NCI-H226 (cell line): Measurements from ENCODE around the gene STK17B.
A peak's percentile ranks its signal among the peaks of the same experiment; 100 is the strongest.
"Not testable (repeated sequence)": the region's sequence is repeated elsewhere in the genome, so short reads cannot be mapped to it uniquely, and the experiment has no call there.

Experiments used
- DNase-seq: peaks from one replicate; pipeline ENCODE4 v3.0.0-alpha.2; 2015

The STK17B gene

GRCh38 chr2:196171248-196171871 lies at the start of gene STK17B:
Gene STK17B, minus strand, starts transcription at chr2:196171578. Its CDS starts 8,195 bp downstream, at chr2:196163383.
- DNase-seq = peak; percentile 80

DNA sequence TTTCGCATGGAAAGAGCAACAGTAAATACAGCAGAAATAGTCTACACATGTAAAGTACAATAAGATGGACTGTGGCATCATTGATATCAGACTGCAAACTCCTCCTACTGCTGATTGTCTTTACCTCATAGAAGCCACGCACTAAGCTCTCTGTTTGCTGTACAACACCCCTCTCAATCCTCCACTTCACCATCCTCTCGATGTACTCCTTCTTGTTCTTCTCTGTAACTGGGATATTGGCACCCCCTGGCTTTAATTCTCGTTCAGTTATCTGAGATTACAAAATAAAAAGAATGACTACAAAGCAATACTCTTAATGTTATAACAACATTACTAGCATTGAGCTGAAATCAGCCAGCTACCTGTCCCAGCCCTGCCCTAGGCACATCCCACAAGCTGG lies 49.3 kb upstream of the STK17B start:
- DNase-seq = no peak

DNA sequence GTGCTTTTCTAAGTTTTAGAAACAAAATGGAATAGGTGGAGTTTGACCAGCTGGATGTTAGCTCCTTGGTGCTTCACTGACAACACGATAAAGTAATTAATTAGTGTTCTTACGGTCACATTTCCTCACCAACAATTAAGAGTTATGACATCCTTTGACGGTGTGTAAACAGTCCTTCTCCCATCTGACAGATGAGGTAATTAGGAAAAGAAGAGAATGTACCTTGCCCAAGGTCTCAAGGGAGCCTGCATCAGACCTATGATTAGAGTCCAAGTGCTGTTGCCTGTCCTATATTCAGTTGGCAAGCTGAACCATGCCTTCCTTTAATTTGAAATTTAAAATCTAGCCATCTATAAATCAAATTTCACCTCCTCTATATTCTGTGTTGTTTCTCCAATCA lies 48.3 kb upstream of the STK17B start:
- no peak for DNase-seq

- no peak for DNase-seq
Measured at GRCh38 chr2:196218106-196218505, 46.7 kb upstream of the STK17B start.

DNA sequence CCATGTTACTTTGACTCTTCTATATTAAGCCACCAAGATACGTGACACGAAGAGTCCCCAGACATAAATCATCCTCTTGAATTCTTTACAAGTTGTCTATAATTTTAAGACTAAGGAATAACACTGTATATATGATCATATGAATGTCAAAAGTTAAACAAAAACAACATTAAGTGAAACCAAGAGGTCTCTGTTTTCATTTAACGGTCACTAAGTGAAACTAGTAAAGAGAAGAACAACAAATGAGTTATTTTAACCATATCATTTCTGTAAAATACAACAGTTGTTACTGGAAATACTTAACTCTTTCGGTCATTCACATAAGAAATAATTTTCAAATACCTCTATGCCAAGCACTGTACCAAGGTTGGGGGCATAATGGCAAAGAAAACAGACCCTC lies 45.7 kb upstream of the STK17B start:
- no peak for DNase-seq

DNA sequence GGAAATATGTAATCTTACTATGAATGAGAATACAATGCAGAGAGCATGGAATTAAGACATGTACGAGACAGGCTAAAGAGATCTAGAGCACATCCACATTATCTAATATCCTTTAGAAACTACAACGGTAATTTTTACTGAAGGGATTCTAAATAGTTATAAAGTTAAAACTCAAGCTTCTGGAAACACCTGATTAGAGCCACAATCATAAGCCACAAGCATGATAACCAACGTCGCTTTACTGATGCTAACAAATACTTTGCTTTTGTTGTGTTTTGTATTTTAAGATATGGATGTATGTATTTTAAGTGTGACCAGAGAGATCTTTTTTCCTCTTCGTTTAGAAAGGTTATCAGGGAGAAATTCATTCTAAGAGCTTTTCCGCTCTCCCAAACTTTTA lies 44.0 kb upstream of the STK17B start:
- DNase-seq = no peak

- DNase-seq = no peak
Measured at GRCh38 chr2:196214156-196214555, 42.8 kb upstream of the STK17B start.

DNA sequence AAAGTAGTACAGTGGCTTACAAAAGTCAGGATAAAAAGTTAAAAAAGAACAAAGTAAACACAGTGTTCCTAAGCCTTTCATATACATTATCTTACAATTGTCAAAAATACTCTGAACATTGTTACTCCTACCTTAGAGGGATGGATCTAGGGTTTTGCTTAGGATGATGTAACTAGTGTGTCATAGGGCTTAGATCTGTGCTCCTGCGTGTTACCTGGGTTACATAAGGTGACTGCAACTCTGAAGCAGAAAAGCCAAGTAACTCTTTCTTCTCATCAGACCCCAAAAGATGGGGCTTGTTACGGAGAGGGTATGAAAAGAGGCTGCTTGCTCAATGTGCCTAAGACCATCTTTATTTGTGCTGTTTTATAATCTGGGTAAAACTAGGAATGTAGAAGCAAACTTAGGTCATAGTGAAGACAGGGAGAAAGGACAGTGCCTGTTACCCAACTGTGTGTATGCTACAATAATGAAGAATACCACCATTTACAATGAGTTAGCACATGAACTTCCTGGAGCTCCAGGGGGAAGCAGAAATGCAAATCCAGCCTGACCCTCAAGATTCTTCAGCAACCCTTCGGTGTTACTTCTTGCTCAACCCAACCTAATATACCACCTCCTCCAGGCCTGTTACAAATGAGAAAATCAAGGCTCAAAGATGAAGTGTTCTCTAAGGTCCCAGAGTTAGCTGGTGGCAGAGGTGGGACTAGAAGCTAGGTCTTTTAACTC lies 42.0 kb upstream of the STK17B start:
- no peak for DNase-seq

- no peak for DNase-seq
Measured at GRCh38 chr2:196208915-196209314, 37.5 kb upstream of the STK17B start.

DNA sequence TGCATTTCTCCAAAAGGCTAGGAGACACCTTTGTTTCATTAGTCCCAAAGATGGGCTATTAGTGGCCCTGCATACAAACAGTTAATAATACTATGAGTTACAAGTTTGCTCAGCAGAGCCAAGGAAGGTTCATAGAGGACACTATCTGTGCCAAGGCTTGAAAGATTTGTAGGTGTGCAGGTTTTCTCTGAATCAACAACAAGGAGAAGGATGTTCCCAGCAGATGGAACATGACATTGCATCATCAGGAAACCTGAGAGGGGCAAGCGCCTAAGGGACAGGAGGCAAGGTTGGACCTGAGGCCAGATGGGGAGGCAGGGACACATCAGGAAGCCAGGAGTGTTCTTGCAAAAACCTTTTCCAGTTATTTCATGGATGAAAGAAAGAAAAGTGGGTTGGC lies 35.4 kb upstream of the STK17B start:
- no peak for DNase-seq

GRCh38 chr2:196205881-196206435 lies 34.6 kb upstream of the STK17B start:
- no peak for DNase-seq

DNA sequence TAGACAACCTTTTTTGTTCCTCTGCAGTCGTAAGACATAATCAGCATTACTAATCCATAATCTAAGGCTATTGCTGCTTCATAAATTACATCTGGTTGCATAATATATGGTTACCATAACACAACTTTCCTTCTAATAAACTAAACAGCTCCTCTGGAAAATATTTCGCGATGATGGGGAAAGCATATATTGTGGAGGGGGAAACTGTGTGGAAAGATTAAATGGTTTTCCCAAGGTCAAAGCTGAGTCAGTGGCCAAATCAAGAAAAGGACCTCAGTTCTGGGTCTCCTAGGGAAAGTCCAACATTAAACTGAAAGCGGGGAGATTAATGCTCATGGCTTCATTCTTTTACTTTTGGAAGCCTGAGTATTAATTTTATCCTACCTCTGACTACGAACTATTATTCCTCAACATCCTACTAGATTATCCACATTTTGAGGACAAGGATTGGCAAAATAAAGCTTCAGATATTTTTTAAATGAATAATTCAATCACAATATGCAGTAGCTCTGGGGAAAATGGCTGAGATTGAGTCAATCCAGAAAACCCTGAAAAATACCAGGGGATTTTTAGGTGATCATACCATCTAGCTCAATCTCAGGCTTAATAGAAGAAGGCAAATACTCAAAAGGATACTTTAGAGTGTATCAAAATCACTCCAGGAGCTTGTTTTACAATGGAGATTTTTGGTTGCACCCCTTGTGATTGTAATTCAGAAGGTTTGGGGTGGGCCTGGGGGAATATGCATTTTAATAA lies 33.8 kb upstream of the STK17B start:
- no peak for DNase-seq

DNA sequence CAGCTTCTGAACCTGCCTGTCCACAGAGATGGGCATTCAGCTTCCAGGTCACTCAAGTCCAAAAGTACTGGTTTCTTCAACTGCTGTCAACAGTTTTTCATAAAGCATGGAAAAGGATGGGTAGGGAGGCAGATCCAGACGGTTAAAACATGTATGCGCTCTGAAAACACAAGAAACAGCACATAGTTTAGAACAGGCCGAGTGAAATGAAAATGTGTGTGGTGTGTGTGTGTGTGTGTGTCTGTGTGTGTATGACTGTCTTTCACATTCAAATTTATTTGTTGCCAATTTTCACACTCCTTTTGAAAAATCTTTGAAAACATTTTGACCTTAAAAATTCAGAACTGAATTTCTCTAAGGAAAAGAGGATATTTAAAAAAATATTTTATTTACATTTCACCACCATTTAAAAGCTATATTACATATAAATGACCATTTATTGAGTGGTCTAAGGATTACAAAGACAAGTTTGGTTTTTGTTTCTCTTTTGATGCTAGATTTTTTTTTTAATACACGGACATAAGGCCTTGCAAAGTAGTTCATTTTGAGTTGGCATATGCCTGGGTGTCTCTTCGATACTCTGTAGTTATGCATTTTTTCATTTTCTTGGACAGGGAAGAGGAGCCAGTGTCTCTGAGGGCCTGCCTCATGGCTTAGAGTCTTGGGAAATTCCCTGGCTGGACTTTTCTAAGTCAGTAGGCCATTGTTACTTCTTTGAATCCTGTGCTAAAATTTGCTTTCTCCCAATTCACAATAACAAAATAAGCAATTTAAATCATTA lies 30.0 kb upstream of the STK17B start:
- DNase-seq = no peak

DNA sequence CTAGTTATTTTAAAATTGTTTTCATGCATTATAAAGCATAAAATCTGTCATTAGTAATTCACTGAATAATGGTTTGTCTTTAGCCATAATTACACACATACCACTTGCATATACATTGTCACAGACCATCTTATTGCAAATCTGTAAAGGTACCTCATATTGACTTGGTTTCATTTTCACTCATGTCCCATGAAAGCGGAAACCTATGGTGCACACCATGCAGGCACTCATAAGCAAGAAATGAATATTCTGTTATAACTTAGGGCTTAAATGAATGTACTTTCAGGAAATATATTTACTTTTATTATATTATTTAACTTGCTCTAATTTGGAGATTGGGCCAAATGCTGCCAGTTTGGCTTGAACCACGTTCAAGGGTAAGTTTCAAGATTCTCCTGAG lies 29.2 kb upstream of the STK17B start:
- DNase-seq = no peak

DNA sequence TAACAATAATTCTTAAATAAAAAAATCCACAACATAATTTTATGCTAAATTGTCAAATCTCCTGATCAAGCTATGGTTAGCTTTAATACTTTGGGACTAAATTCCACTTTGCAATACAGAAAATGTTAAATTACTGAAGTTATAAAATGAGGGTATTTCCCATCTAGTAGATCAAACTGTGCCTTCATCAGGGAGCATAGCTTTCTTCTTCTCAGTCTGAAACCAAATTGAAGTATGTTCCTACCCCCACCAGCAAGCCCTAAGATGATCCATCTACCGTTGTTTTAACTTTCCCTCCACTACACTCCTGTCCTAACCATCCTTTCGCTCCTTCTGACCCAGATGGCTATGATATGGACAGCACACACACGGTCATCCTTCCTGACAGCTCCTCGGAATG lies 24.4 kb upstream of the STK17B start:
- no peak for DNase-seq

DNA sequence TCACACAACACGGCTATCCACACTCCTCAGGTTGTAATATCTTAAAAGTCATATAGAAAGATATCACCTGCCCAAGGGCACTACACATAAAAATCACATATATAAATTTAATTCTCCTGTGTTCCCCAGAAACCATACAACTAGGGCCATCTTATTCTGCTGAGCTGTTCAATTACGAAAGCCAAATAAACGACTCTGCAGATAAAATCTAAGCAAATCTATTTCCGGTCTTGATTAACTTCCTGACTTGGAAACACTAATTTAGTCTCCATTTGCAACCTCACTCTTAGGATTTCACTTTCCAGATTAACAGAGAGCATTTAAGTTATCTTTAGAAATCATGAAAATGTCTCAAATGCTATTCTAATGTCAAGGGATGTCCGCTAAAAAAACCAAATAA lies 23.9 kb upstream of the STK17B start:
- DNase-seq = no peak

DNA sequence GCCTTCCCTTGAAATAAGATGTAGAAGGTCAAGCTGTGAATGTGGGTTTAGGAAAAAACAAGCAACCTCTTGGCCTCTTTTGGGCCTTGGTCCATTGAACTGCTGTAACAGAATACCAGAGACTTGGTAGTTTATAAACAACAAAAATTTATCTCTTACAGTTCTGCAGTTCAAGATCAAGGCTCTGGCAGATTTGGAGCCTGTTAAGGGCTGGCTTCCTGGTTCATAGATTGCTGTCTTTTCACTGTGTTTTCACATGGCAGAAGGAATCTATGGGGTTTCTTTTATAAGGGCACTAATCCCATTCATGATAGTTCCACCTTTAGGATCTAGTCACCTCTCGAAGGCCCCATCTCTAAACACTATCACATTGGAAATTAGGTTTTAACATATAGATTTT lies 20.2 kb upstream of the STK17B start:
- DNase-seq = no peak

- DNase-seq = no peak
Measured at GRCh38 chr2:196187898-196188458, 16.6 kb upstream of the STK17B start.

DNA sequence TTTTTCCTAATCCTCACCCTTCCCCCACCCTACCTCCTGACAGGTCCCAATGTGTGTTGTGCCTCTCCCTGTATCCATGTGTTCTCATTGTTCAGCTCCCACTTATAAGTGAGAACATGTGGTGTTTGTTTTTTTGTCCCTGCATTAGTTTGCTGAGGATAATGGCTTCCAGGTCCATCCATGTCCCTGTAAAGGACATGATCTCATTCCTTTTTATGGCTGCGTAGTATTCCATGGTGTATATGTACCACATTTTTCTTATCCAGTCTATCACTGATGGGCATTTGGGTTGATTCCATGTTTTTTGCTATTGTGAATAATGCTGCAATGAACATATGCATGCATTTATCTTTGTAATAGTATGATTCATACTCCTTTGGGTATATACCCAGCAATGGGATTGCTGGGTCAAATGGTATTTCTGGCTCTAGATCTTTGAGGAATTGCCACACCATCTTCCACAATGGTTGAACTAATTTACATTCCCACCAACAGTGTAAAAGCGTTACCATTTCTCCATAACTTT lies 15.9 kb upstream of the STK17B start:
- DNase-seq = not testable (repeated sequence)

- DNase-seq = peak; percentile 69
Measured at GRCh38 chr2:196186266-196186980, 15.0 kb upstream of the STK17B start.

DNA sequence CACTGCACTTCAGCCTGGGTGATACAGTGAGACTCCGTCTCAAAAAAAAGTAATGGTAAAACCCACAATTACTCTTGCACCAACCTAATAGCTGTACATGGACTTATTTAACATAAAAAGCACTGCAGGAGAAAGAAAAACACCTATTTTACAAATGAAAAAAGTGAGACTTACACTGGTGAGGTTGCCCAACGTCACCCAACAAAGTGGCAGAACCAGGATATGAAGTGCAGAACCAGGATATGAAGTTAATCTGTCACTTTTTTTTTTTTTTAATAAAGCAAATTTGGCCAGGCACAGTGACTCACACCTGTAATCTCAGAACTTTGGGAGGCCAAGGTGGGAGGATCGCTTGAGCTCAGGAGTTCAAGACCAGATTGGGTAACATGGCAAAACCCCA lies 13.5 kb upstream of the STK17B start:
- no peak for DNase-seq
